GM12801 (cell line): Measurements from ENCODE around the gene TBCA.

Experiments used
- TF ChIP-seq, protein P1 (sequence below): IDR thresholded peaks from one replicate; pipeline ENCODE4 v1.5.1; 2011; ENCODE audit warnings: control low read depth; ENCODE audit not compliant: insufficient read length; ENCODE audit errors: extremely low read depth

TBCA gene

DNA sequence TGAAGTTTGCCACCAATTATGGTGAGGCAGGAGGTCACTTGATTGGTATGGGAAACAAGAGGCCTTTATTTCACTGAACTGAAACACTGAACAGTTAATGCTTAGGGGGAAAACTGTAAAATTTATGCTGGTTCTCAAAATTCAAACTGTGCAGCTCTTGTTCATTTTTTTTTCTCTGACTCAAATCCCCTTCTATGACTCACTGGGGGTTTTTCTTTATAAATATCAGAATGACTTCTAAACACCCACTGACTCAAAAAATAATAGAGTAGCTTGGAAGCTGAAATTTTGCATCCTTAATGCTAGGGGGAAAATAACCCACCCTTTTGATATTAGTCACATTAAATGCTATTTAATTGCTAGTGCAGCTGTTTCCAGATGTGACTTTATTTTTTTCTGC is 113.5 kb downstream of the TBCA start:
- TF ChIP-seq, protein P1, sequence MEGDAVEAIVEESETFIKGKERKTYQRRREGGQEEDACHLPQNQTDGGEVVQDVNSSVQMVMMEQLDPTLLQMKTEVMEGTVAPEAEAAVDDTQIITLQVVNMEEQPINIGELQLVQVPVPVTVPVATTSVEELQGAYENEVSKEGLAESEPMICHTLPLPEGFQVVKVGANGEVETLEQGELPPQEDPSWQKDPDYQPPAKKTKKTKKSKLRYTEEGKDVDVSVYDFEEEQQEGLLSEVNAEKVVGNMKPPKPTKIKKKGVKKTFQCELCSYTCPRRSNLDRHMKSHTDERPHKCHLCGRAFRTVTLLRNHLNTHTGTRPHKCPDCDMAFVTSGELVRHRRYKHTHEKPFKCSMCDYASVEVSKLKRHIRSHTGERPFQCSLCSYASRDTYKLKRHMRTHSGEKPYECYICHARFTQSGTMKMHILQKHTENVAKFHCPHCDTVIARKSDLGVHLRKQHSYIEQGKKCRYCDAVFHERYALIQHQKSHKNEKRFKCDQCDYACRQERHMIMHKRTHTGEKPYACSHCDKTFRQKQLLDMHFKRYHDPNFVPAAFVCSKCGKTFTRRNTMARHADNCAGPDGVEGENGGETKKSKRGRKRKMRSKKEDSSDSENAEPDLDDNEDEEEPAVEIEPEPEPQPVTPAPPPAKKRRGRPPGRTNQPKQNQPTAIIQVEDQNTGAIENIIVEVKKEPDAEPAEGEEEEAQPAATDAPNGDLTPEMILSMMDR: no peak

- TF ChIP-seq, protein P1: no peak
These were observed 117.5 kb downstream of the TBCA start for GRCh38 chr5:77658662-77659061.

GRCh38 chr5:77651343-77651742 is 124.8 kb downstream of the TBCA start:
- TF ChIP-seq, protein P1: no peak

- TF ChIP-seq, protein P1: no peak
These were observed 125.5 kb downstream of the TBCA start for GRCh38 chr5:77650686-77651085.

DNA sequence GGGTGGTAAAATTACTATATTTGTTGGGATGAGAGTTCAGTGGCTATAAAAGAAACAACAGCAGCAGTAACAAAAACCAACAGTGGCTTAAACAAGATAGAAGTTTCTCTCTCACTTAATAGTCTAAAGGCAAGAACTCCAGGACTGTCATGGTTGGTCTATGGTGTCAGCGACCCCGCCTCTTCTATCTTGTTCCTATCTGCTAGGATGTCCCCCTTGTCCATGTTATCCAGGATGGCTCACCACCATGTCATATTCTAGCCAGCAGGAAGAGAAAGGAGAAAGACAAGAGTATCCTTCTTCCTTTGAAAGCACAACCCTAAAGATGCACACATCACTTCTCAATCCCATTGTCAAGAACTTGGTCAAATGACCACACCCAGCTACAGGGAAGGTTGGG is 126.4 kb downstream of the TBCA start:
- TF ChIP-seq, protein P1: no peak

DNA sequence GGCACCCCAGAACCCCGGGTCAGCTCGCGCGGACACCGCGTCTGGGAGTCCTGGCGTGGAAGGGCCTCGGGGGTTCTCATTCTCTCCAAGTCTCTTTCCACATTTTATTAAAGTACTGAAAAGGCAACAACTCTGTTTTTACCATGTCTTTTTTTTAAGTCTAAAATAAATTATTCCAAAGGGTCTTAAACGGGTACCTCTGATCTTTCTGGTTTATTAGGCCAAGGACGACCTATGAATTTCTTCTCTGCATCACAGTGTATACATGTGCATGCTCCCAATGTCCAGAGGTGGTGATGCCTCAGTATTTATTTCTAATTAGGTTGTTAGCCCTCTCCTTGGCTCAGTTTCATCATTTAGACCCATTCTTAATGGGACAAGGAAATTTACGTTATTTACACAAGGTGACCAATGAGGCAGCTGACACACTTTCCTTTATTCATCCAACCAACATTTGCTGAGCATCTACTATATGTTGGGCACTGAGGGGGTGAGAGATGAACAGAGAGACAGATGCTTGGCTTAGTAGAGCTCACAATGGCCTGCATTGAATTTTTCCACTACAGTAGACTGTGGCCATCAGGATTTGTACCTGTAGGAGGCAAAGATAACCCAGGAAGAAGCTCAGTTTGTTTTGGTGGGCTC is 130.0 kb downstream of the TBCA start:
- TF ChIP-seq, protein P1: no peak

- TF ChIP-seq, protein P1: no peak
These were observed 130.8 kb downstream of the TBCA start for GRCh38 chr5:77645158-77645994.
